Endothelial cell of umbilical vein (primary cell): ENCODE results near the gene POLR3B. TPM values are rescaled to one million over a fixed set of nuclear protein-coding genes. Genes with fewer than 3 reads are reported as not detected.

Experiments used
- BruUV-seq: library from RNA; stranded (reverse); fragments of 400-500 nt; replicated peaks from 2 replicates; lab custom pipeline; 2021; lab: Mats Ljungman, UMichigan
- CTCF ChIA-PET: fragments of 300-600, 350-600 bp; sonication (Branson Sonifier 250); formaldehyde crosslinking; loops from one replicate; lab custom pipeline; 2021; ENCODE audit warnings: antibody characterized with exemption, inconsistent platforms; lab: Charles Lee
- POLR2A ChIA-PET: fragments of 300-600, 350-600 bp; sonication (Branson Sonifier 250); formaldehyde crosslinking; loops from one replicate; lab custom pipeline; 2021; ENCODE audit warnings: antibody characterized with exemption, inconsistent platforms; lab: Charles Lee
- DNase-seq: peaks from one replicate; pipeline ENCODE4 v3.0.0-alpha.2; 2011; ENCODE audit warnings: low read depth, low spot score
- FAIRE-seq: peaks from 2 replicates; lab custom pipeline; 2011; peaks lifted over from hg19 to GRCh38; lab: Jason Lieb, UNC
- H2AFZ ChIP-seq: 2 replicates; pipeline ENCODE4 v1.6.0; 2012; ENCODE audit warnings: low read depth, low read length, control low read depth, inconsistent platforms
- H3K27ac ChIP-seq: 2 replicates; pipeline ENCODE4 v1.5.1; 2011; ENCODE audit warnings: low read depth, mild to moderate bottlenecking, control low read depth, low read length, moderate library complexity; ENCODE audit not compliant: insufficient read depth
- H3K27me3 ChIP-seq, 2 experiments: 2 replicates each; pipeline versions ENCODE4 v1.6.0 to v1.6.1; 2011; ENCODE audit warnings: low read length in 2 of 2, mixed read lengths in 1 of 2; ENCODE audit not compliant: control insufficient read depth in 2 of 2, insufficient read depth in 2 of 2
- H3K36me3 ChIP-seq, 2 experiments: 2 replicates in 1 of 2; 3 replicates in 1 of 2; pipeline ENCODE4 v1.5.1; 2011; ENCODE audit warnings: low read length in 2 of 2, mild to moderate bottlenecking in 1 of 2, moderate library complexity in 1 of 2; ENCODE audit not compliant: control insufficient read depth in 2 of 2, insufficient read depth in 2 of 2; ENCODE audit errors: extremely low read depth in 1 of 2
- H3K4me1 ChIP-seq: 3 replicates; pipeline ENCODE4 v1.5.1; 2011; ENCODE audit warnings: mild to moderate bottlenecking, low read length; ENCODE audit not compliant: control insufficient read depth, insufficient read depth; ENCODE audit errors: extremely low read depth
- H3K4me2 ChIP-seq: 2 replicates; pipeline ENCODE4 v1.6.1; 2011; ENCODE audit warnings: low read length, control low read depth, mixed read lengths; ENCODE audit not compliant: insufficient read depth
- H3K4me3 ChIP-seq, 3 experiments: fragments of 200-600 bp in 1 of 3; sonication (generic), shearing (Covaris generic) in 1 of 3; replicated peaks in 1 of 3; 2 replicates each; pipeline ENCODE4 v1.5.1; 2011 to 2016; ENCODE audit warnings: control low read depth in 3 of 3, low read length in 3 of 3, mild to moderate bottlenecking in 2 of 3, inconsistent platforms in 1 of 3, low read depth in 1 of 3, moderate library complexity in 1 of 3; ENCODE audit not compliant: insufficient read depth in 1 of 3
- H3K79me2 ChIP-seq: 2 replicates; pipeline ENCODE4 v1.6.0; 2012; ENCODE audit warnings: low read length, inconsistent platforms; ENCODE audit not compliant: control insufficient read depth, insufficient read depth
- H3K9ac ChIP-seq: replicated peaks from 2 replicates; pipeline ENCODE3; 2011; ENCODE audit warnings: low read length, control low read depth; ENCODE audit not compliant: insufficient read depth; ENCODE audit errors: extremely low read depth
- H3K9me1 ChIP-seq: replicated peaks from 3 replicates; pipeline ENCODE4 v1.6.0; 2011; ENCODE audit warnings: mild to moderate bottlenecking, low read length; ENCODE audit not compliant: control insufficient read depth, insufficient read depth; ENCODE audit errors: extremely low read depth
- H3K9me3 ChIP-seq: replicated peaks from 2 replicates; pipeline ENCODE4 v1.5.1; 2012; ENCODE audit warnings: low read length, inconsistent platforms; ENCODE audit not compliant: control insufficient read depth, insufficient read depth
- H4K20me1 ChIP-seq: replicated peaks from 2 replicates; pipeline ENCODE3; 2011; ENCODE audit warnings: mild to moderate bottlenecking, low read length; ENCODE audit not compliant: control insufficient read depth, insufficient read depth; ENCODE audit errors: extremely low read depth
- CTCF ChIP-seq, 2 donors: IDR thresholded peaks; 1 replicate in 1 of 2; 2 replicates in 1 of 2; pipeline ENCODE4 v1.5.1; 2011; ENCODE audit warnings: low read length in 2 of 2, mild to moderate bottlenecking in 2 of 2, moderate library complexity in 2 of 2, control low read depth in 1 of 2, inconsistent platforms in 1 of 2, low read depth in 1 of 2; ENCODE audit not compliant: insufficient read depth in 1 of 2; ENCODE audit errors: extremely low read depth in 1 of 2
- EZH2 ChIP-seq: IDR thresholded peaks from 2 replicates; pipeline ENCODE4 v1.6.1; 2012; ENCODE audit warnings: borderline replicate concordance, low read depth, mild to moderate bottlenecking, moderate library complexity, low read length, inconsistent platforms; ENCODE audit not compliant: severe bottlenecking
- FOS ChIP-seq: IDR thresholded peaks from 2 replicates; pipeline ENCODE4 v1.6.1; 2011; ENCODE audit warnings: mild to moderate bottlenecking, low read length, moderate library complexity, borderline replicate concordance; ENCODE audit not compliant: insufficient read depth
- GATA2 ChIP-seq: IDR thresholded peaks from 2 replicates; pipeline ENCODE4 v1.7.0; 2011; ENCODE audit warnings: low read depth, mild to moderate bottlenecking, moderate library complexity, mixed read lengths, low read length; ENCODE audit not compliant: insufficient read length, insufficient read depth
- JUN ChIP-seq: IDR thresholded peaks from 2 replicates; pipeline ENCODE4 v1.6.1; 2011; ENCODE audit warnings: borderline replicate concordance, low read depth; ENCODE audit not compliant: insufficient read length, insufficient read depth
- MAX ChIP-seq: IDR thresholded peaks from 2 replicates; pipeline ENCODE4 v1.6.1; 2011; ENCODE audit not compliant: insufficient read depth, insufficient read length
- MYC ChIP-seq: IDR thresholded peaks from one replicate; pipeline ENCODE4 v1.6.1; 2011; ENCODE audit warnings: mild to moderate bottlenecking, low read depth, low read length
- POLR2A ChIP-seq: IDR thresholded peaks from 2 replicates; pipeline ENCODE4 v1.6.1; 2012; ENCODE audit warnings: low read depth, mild to moderate bottlenecking, control low read depth, low read length
- POLR2AphosphoS5 ChIP-seq: IDR thresholded peaks from 2 replicates; pipeline ENCODE4 v1.6.1; 2012; ENCODE audit warnings: low read depth, mild to moderate bottlenecking, control low read depth, low read length, moderate library complexity; ENCODE audit not compliant: insufficient read depth
- dilution Hi-C: fragments of 300-500 bp; cut with MboI; formaldehyde crosslinking; loops from one replicate; pipeline ENCODE4 v1.15.0; 2019; ENCODE audit warnings: low sequenced_read_pairs; ENCODE audit not compliant: extremely low pct_ligation_motif_present
- intact Hi-C: fragments of 100-400 bp; cut with micrococcal nuclease; formaldehyde crosslinking; loops from one replicate; pipeline ENCODE4 v1.10.0; 2022
- polyA plus RNA-seq, 4 experiments: library from polyadenylated mRNA; depleted of rRNA in 3 of 4; stranded (reverse) in 3 of 4; unstranded in 1 of 4; fragments of >200 nt; gene quantifications; 2 replicates each; pipeline versions ENCODE4 v1.2.1 to v1.2.3, GENCODE V29; 2011 to 2012; ENCODE audit warnings: missing spikeins in 1 of 4
- total RNA-seq: library from RNA; stranded (reverse); gene quantifications from 2 replicates; pipeline ENCODE4 v1.2.3, GENCODE V29; 2021

The POLR3B gene
- total and polyA plus RNA-seq, 2 donors (not counting 3 experiments of a cell fraction or from before 2014, with no cell fraction given): 6.0 to 12.3 TPM

- H3K79me2 ChIP-seq: no peaks in the 10 kb centered on the region
- TF ChIP-seq MAX (no peak), POLR2AphosphoS5 (no peak), EZH2 (no peak), FOS (no peak), MYC (no peak), POLR2A (no peak), CTCF (IDR thresholded peaks at IDR 0.05; ENCODE audit: extremely low read depth in 1 of 2, insufficient read depth in 1 of 2, low read depth in 1 of 2, low read length in 2 of 2) (no peak), GATA2 (no peak), JUN (no peak)
- intact Hi-C loops (no loop called here), dilution Hi-C loops (no loop called here)
- H3K4me1 ChIP-seq: no peaks in the 10 kb centered on the region
- no TSS peak for BruUV-seq
- no peak for DNase-seq
- ChIA-PET CTCF (no interaction called here), POLR2A (no interaction called here)
- no peak overlapping the region for H3K9ac ChIP-seq
- H3K9me3 ChIP-seq: no peaks in the 10 kb centered on the region
- no peaks in the 10 kb centered on the region for H3K36me3 ChIP-seq
- no peaks in the 10 kb centered on the region for H3K9me1 ChIP-seq
- no peak overlapping the region for H3K4me2 ChIP-seq
- H3K27me3 ChIP-seq: no peaks in the 10 kb centered on the region
- no peak overlapping the region for H3K4me3 ChIP-seq
- H2AFZ ChIP-seq: no peak overlapping the region
- H3K27ac ChIP-seq: no peak overlapping the region
- FAIRE-seq: no peak
- no peaks in the 10 kb centered on the region for H4K20me1 ChIP-seq
These were observed 131.3 kb downstream of the POLR3B start for GRCh38 chr12:106488884-106489283.
